Stimulated activated CD4-positive, alpha-beta T cell treated with anti-CD3 and anti-CD28 coated beads, Interleukin-2, amount 100 ng/mL, for 4 hours (primary cell): ENCODE data around the gene PIM2.

Experiments used
- DNase-seq: peaks from one replicate; pipeline ENCODE4 v3.0.0-alpha.2; 2020; ENCODE audit warnings: low read depth

Gene PIM2

GRCh38 chrX:48864210-48864609 lies 54.6 kb downstream of the PIM2 start:
- DNase-seq: no peak
